ENCODE data around the gene EMCN. TPM values are rescaled to one million over a fixed set of nuclear protein-coding genes. Genes with fewer than 3 reads are reported as not detected.
"Not testable (repeated sequence)": the region's sequence is repeated elsewhere in the genome, so short reads cannot be mapped to it uniquely, and the experiment has no call there.

EMCN gene, protein sequence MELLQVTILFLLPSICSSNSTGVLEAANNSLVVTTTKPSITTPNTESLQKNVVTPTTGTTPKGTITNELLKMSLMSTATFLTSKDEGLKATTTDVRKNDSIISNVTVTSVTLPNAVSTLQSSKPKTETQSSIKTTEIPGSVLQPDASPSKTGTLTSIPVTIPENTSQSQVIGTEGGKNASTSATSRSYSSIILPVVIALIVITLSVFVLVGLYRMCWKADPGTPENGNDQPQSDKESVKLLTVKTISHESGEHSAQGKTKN
- total RNA-seq, result 30.0 TPM
- long read RNA-seq, full-length matches to known transcripts, result 75 of 120 reads
- long read RNA-seq, partial matches to known transcripts, result 17 of 120 reads
- long read RNA-seq, other reads (novel, unspliced or antisense), result 28 of 120 reads

DNA sequence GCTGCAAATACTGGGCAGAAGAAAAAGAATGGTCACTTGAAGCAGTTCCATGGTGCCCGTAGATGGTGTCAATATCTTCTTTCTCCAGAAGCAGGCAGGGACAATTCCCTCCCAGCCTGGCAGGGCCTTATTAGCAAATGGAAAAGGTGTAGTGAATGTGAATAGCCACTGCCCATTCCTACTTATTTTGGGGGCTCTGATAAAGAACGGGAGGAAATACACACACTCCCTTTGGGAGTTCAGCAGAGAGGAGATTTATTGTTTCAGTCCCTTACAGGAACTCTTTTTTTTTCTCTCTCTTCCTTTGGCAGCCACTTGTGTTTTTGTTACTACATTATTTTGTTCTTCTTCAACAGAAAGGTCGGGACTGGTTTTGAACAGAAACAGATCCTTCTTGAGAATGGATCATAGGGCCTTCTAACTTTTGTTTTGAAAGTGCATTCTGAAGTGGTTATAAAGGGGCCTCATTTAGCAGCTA lies at the start of gene EMCN:
EMCN (minus strand) TSS at position 159 of the 478 bp plus-strand sequence; CDS start at position 51, 108 bp downstream.
- no peak for DNase-seq (ENCODE audit: low spot score)

DNA sequence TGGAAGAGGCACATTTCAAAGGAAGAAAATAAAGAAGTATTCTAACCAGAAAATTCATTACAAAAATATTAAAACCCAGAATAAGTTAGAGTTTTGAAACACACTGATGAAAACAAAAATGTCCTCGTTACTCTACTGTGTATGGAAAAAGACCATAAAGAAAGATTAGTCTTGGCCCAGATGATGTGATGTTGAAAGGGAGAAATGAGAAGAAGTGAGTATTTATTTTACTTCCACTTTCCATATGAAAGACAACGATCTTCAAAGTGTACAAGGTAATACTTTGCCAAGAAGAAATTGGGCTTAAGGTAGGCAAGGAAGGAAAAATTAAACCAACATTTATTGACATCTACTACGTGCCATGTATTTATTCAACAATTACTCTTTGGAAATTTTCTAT lies 48.6 kb upstream of the EMCN start:
- no peak for DNase-seq (ENCODE audit: low spot score)

DNA sequence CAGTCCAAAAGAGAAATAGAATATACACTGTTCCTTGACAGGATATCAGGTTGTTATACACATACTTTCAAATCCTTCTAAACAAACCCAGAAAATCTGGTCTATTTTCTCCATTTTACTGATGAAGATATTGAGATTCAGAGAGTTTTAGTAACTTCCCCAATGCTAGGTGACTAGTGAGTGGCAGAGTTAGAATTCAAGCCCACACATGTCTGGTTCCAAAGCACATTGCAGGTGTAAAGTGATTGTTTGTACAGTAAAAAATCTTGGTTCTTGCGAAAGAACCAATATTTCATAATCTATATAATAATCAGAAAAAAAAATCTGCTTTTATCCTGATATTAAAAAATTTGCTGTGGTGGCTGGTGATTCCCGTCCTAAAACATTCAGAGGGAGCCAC lies 39.5 kb upstream of the EMCN start:
- no peak for DNase-seq (ENCODE audit: low spot score)

DNA sequence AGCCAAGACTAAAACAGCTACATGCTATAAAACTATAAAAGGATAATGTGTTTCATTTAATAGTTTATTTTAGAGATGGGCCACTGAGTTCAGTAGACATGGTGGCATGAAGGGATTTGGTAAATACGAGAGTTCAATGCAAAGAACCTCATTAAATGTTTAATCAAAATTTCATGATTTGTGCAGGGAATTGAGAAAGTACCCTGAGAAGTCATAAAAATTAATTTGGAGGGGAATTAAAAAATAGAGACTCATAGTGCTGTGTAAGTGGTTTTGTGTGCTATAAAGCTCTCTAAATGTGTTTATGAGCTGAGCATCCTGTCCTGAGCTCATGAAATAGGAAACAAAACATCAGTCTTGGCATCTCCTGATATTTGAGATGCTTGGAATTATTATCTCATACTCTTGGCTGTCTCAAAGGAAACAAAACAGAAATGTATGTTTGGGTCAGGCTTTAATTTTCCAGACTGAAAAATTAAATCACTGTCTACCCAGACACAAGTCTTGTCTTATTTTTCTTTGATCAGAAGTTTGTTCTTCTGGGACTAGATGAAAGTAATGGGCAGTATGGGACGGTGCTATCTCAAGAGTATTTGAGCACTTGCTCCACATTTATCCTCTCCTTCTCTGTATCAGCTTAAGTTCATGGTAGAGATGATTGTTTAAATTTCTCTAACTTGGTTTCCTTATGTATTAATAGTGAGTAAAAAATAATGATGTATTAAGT lies 38.0 kb upstream of the EMCN start:
- DNase-seq (ENCODE audit: low spot score), result no peak

DNA sequence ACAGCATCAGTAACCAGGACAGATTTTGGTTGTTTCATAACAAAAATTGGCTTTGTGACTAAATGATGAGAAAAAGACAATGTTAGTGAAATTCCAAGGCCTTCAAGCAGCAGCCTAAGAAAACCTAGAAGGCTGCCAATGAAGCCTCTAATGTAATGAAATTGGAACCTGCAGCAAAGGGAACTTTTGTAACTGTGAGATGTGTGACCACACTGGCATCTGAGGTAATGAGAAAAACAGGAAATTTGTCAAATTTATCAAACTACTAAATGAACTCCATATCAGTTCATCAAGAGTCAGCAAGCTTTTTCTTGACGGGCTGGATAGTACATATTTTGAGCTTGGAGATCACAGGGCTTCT lies 30.4 kb upstream of the EMCN start:
- DNase-seq (ENCODE audit: low spot score), result no peak

DNA sequence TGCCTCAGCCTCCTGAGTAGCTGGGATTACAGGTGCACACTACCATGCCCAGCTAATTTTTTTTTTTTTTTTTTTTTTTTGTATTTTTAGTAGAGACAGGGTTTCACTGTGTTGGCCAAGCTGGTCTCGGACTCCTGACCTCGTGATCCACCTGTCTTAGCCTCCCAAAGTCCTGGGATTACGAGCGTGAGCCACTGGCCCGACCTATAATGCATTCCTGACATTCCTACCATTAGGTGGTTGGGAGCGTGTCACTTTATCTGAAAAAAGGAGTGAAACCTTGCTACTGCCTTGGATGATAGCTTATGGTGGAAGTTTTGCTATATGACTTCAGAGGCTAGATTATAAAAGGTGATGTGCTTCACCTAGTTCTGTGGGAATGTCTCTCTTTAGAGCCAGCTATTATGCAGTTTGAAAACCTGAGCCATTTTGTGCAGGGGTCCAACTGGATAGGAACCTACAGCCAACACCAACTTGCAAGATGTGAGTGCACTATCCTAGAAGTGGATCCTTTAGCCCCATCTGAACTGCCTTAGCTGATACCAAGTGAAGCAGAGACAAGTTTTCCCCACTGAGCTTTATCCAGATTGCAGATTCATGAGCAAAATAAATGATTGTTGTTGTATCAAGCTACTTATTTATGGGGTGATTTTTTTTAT lies 29.8 kb upstream of the EMCN start:
- DNase-seq (ENCODE audit: low spot score), result no peak

DNA sequence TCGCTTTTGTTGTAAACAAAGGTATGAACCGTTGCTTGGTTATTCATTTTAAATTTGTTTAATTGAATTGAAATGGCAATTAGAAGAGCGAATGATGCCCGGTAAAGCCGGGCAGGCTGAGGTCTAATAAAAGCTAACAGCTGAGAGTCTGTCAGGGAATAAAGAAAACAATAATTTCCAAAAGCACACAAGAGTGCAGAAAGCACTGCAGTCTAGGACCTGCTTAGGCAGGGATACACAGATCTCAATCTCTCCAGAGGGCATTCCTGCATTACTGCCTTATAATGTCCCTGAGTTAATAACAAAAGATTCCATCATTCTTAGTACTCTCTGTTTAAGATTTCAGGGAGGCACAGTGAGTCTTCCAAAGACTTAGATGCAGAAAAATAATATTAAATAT lies 27.6 kb upstream of the EMCN start:
- no peak for DNase-seq (ENCODE audit: low spot score)

DNA sequence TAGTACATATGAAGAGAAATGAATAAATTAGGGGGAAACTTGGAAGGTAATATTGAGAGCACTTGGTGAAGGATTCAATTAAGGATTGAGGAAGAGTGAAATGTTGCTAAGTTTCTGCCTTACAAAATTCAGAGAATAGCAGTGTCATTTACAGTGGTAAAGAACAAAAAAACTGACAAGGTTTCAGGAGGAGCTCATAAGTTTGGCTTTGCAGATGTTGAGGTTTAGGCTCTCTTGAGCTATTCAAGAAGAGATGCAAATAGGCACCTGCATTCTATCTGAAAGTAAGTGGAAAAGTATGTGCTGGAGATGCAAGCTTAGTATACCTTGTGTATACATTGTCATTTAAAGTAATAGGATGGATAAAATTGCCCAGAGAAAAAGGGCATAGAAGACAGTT lies 22.3 kb upstream of the EMCN start:
- no peak for DNase-seq (ENCODE audit: low spot score)

DNA sequence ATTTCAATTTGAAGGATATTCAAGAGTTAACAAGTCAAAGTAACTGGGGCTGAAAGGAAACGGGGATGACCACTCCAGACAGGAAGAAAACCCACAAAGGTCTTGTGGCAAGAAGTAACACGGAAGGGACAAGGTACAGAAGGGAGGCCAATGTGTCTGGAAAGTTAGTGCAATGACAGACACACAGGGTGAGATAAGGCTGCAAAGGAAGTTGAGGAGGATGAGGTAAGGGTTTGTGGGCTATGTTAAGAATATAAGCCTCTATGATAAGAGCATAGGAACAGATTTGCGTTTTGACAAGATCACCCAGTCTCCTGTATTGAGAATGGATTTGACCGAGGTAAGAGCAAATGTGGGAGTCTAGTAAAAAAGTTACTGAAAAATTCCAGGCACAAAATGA lies 21.9 kb upstream of the EMCN start:
- DNase-seq (ENCODE audit: low spot score), result no peak

DNA sequence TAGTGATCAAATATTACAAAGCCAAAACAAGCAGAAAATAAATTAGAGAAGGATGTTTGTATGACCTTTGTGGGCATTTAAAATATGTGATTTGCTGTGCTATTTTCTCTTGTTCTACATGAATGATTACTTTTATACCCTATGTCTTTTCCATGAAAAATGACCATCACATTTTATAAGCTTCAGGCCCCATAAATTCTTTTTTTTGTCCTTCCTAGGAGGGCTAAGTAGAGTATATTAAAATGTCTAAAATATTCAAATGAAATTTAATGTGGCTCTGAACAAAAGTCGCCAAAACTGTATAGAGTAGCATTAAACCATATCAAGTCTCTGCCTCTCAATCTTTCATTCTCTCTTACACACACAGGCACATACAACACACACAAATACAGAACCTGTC lies 15.9 kb upstream of the EMCN start:
- DNase-seq (ENCODE audit: low spot score), result no peak

DNA sequence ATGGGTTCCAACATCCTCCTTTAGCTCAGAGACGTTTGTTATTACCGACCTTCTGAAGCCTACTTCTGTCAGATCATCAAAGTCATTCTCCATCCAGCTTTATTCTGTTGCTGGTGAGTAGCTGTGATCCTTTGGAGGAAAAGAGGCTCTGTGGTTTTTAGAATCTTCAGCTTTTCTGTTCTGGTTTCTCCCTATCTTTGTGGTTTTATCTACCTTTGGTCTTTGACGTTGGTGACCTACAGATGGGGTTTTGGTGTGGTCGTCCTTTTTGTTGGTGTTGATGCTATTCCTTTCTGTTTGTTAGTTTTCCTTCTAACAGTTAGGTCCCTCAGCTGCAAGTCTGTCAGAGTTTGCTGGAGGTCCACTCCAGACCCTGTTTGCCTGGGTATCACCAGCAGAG lies 12.3 kb upstream of the EMCN start:
- DNase-seq (ENCODE audit: low spot score), result not testable (repeated sequence)

DNA sequence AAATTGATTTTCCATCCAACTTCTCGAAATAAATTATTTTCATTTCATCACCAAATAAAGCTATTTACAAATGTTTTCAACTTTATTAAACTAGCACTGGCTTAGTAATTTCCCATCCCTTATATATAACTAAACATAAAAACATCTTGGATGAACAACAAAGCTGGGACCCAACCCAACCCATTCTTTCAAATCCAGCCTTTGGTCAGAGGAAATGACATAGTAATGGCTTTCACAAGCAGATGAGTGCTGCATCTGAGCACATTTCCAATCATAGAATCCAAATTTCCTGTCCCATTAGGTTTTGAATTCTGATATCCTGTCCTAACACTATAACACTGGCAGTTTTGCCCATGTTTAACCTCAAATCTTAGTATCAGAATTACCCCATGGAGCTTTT lies 7.9 kb upstream of the EMCN start:
- no peak for DNase-seq (ENCODE audit: low spot score)

DNA sequence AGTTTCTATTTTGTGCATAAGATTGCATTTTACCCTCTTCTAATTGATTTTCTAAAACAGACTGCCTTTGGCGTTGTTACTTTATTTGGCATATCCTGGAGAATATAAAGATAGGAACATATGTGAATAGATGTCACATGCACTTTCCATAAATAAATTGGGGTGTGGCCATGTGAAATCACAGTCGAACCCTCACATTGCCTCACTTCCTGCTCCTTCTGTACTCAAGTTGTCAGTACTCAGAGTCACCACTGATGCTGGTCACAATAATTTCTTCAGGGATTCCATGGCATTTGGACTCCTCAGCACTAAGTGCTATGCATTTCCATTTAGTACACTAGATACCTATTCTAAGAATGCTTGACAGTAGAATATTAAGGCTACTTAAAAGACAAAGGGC lies 1.4 kb upstream of the EMCN start:
- no peak for DNase-seq (ENCODE audit: low spot score)

DNA sequence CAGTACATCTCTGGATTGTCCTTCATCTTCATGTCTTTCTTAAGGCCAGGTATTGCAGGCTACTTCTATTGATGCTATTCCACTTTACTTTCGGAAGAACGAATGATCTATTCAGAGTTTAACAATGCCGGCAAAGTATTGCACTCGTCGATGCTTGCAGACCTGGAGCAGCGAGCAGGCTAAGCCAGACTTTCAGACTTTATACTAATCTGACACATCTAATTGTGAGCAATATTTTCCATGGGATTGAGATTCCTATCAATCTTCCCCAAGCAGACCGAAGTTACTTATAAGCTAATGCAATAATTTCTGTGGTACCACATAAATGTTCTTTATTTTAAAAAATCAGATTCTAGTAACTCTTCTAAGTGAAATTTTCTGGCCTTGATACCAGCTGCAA lies 1.6 kb downstream of the EMCN start:
- no peak for DNase-seq (ENCODE audit: low spot score)

DNA sequence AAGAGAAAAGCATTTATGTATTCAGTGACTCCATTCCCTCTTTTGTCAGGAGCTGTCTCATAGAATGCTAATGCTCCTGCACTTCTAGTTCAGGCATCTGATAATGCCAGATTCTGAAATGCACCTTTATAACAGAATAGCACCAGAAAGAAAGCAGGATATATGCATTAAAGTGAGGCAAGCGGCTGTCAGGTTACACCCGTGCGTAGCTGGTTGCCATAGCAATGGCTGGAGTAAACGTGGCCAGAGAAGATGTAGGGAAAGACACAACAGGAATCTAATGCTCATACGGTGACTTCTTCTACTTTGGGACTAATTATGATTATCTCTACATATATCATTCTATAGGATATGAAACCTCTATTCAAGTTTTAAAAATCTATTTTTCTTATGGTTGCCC lies 5.9 kb downstream of the EMCN start:
- DNase-seq (ENCODE audit: low spot score), result no peak

DNA sequence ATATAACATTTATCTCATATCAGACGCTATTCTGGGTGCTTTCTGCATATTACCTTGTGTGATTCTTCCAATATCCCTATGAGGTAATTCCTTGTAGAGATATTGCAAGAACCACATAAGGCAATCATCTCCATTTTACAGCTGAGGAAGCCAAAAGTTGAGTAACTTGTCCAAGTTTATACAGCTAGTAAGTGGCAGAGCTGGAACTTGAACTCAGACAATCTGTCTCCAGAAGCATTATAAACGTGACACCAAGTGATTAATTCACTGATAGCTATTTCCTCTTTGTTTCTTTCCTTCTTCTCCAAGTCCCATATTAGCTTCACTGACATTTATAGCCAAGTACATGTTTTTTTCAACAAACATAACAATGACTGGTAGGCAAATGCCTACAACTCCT lies 7.3 kb downstream of the EMCN start:
- DNase-seq (ENCODE audit: low spot score), result no peak

DNA sequence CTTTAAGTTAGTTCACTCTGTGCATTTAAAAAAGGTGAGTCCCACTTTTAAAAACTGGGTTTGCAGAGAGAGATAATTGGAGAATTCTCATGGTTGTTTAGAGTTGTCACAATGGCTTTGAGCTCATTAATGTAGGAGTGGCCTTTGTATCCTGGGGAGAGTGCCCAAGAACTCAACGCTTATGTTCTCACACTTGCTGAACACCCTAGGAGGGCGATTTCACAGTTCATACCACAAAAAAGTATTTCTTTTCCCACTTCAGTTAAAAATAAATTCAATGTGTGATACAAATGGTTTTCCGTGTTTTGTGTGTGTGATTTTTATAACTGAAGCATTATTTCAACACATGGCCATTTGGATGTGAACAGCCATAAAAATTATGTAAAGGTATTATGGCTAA lies 8.4 kb downstream of the EMCN start:
- no peak for DNase-seq (ENCODE audit: low spot score)

DNA sequence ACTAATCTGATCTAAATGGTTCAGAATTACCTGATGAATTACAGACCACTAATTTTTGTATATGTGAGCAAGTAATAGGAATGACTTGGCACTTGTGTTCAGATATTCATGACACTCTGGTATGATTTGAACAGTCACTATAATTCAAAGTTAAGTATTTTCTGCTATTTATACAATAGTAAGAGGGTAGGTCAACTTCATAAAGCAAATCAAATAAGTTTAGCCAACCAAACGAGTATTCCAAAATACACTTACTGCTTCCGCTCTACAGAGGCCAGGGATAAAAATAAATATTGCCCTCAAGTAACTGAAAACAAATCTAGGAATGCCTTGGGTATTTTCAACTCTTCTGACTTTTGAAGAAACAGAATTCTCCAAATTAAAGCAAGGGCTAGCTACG lies 9.1 kb downstream of the EMCN start:
- no peak for DNase-seq (ENCODE audit: low spot score)

DNA sequence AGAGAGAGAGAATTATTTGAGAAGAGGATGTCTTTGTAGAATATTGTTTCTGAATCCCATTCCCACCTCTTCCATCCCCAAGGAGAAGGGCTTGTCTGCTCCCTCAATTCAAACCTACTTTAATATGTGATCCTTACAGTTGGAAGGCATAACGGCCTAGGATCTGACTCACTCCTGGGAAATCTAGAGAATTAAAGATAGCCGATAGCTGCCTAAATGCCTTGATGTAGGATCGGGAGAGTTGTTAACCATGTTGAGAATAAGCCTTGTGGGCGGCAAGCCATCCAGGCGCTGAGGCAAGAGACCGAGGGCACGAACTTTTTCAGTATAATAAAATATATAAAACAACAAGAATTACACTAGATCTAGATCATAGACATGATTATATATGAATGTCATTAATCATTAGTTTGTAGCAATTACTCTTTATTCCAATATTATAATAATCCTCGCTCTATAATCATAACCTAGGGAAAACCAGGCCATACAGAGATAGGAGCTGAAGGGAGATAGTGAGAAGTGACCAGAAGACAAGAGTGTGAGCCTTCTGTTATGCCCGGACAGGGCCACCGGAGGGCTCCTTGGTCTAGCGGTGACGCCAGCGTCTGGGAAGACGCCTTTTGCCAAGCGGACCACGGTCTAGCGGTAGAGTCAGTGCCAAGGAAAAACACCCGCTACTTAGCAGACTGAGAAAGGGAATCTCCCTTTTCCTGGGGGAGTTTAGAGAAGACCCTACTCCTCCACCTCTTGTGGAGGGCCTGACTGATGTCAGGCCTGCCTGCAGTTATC lies 13.5 kb downstream of the EMCN start:
- no peak for DNase-seq (ENCODE audit: low spot score)

DNA sequence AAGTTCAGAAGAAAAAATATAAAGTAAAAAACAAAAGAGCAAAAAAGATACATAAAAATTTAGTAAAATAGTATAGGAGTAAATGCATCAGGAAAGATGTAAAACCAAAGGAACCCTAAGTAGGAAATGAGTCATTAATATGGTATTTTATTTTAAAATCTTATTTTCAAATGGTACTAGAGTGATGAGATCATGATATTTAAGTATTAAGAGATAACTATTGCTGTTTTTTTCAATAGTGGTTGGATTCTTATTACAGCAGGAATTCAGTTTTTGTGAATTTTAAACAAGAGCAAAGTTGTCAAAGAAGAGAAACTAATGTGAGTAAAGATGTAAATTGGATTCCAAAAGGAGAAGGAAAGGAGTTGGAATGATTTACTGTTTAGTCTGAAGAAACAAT lies 20.0 kb downstream of the EMCN start:
- no peak for DNase-seq (ENCODE audit: low spot score)

DNA sequence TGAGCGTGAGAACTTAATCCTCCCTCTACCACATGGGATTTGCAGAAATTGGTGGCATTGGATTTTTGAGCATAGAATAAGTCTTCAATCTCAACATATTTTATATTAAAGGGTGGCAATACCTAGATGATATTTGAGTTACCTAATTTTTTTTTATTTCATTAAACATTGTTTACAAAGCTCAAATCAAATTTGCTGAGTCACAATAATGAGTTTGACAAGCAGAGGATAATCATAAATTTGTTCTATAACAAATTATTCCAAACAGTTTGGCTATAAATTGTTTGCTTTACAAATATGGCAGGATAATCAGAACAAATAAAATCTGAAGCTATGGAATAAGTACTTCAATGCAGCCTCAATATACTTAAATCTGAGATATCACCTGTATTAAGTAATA lies 22.7 kb downstream of the EMCN start:
- no peak for DNase-seq (ENCODE audit: low spot score)

DNA sequence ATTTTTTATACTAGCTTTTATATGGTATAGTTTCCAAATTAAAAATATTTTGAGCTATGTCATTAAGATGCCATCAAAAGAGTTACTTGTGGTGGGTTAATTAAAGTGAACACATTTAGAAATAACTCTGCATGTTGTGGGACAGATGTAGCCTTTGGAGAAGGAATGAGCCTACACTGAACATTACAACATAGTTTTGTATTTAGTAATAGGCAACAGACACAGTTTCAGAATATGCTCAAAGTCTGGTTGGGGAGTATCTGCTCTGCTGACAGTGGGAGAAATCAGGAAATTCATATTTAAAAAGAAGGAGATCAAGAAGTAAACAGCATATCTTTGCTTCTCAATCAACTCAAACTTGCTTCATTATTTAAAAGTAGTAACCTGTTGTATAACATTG lies 23.7 kb downstream of the EMCN start:
- DNase-seq (ENCODE audit: low spot score), result no peak

Data from mesenteric fat pad (tissue), 1 donor.